Erythroblast (primary cell): ENCODE data around the gene SPTBN1.

Source experiments
- GATA1 ChIP-seq: IDR thresholded peaks from 2 replicates; pipeline ENCODE4 v1.6.1; 2011; ENCODE audit warnings: low read depth, mild to moderate bottlenecking, control low read depth, low read length, moderate library complexity
- POLR2A ChIP-seq: IDR thresholded peaks from 2 replicates; pipeline ENCODE4 v1.6.1; 2011; ENCODE audit warnings: mild to moderate bottlenecking, low read length

GRCh38 chr2:54642677-54643430 lies 186.7 kb downstream of the SPTBN1 start:
- no peak for TF ChIP-seq POLR2A
- no peak for TF ChIP-seq GATA1
